Thoracic aorta (tissue), 2 donors: ENCODE results near the gene UVSSA. TPM values are rescaled to one million over a fixed set of nuclear protein-coding genes. Genes with fewer than 3 reads are reported as not detected.

ENCODE experiments used
- ATAC-seq: fragments of 150-250 bp; one replicate; pipeline ENCODE4 v1.8.0; 2017; ENCODE audit warnings: low read depth; ENCODE audit not compliant: insufficient number of reproducible peaks, low FRiP score
- DNase-seq: peaks from one replicate; pipeline ENCODE4 v3.0.0-alpha.2; 2020; ENCODE audit warnings: low spot score
- H3K27ac ChIP-seq, 2 donors: fragments of 200-600 bp; sonication (generic); 1 replicate in 1 of 2; 2 replicates in 1 of 2; pipeline ENCODE4 v1.5.1; 2016; ENCODE audit warnings: mild to moderate bottlenecking in 2 of 2, moderate library complexity in 2 of 2
- H3K27me3 ChIP-seq: fragments of 200-600 bp; sonication (generic); replicated peaks from 2 replicates; pipeline ENCODE4 v1.6.0; 2016; ENCODE audit warnings: mild to moderate bottlenecking; ENCODE audit not compliant: insufficient read depth
- H3K36me3 ChIP-seq: fragments of 200-600 bp; sonication (generic); one replicate; pipeline ENCODE4 v1.5.1; 2016
- H3K4me1 ChIP-seq, 2 donors: fragments of 200-600 bp; sonication (generic); 1 replicate in 1 of 2; 2 replicates in 1 of 2; pipeline versions ENCODE4 v1.5.1 to v1.6.0; 2016; ENCODE audit warnings: low read depth in 2 of 2, mild to moderate bottlenecking in 1 of 2; ENCODE audit not compliant: control insufficient read depth in 1 of 2
- H3K4me3 ChIP-seq: fragments of 200-600 bp; sonication (generic); 2 replicates; pipeline ENCODE4 v1.5.1; 2016; ENCODE audit warnings: mild to moderate bottlenecking
- H3K9me3 ChIP-seq: fragments of 200-600 bp; sonication (generic); 2 replicates; pipeline ENCODE4 v1.5.1; 2016
- total RNA-seq, 2 donors: library from RNA; depleted of rRNA; stranded (reverse); fragments of >200 nt; gene quantifications; one replicate each; pipeline versions ENCODE4 v1.1.0 to v1.2.3, GENCODE V29; 2016
- TF ChIP-seq, protein P1 (sequence below): fragments of 200-600 bp; sonication (generic); IDR thresholded peaks from one replicate; pipeline ENCODE4 v1.5.1; 2019; ENCODE audit warnings: antibody characterized with exemption

The UVSSA gene, protein sequence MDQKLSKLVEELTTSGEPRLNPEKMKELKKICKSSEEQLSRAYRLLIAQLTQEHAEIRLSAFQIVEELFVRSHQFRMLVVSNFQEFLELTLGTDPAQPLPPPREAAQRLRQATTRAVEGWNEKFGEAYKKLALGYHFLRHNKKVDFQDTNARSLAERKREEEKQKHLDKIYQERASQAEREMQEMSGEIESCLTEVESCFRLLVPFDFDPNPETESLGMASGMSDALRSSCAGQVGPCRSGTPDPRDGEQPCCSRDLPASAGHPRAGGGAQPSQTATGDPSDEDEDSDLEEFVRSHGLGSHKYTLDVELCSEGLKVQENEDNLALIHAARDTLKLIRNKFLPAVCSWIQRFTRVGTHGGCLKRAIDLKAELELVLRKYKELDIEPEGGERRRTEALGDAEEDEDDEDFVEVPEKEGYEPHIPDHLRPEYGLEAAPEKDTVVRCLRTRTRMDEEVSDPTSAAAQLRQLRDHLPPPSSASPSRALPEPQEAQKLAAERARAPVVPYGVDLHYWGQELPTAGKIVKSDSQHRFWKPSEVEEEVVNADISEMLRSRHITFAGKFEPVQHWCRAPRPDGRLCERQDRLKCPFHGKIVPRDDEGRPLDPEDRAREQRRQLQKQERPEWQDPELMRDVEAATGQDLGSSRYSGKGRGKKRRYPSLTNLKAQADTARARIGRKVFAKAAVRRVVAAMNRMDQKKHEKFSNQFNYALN
- total RNA-seq, result 10 to 100 TPM; 23.3 to 29.0 TPM

DNA sequence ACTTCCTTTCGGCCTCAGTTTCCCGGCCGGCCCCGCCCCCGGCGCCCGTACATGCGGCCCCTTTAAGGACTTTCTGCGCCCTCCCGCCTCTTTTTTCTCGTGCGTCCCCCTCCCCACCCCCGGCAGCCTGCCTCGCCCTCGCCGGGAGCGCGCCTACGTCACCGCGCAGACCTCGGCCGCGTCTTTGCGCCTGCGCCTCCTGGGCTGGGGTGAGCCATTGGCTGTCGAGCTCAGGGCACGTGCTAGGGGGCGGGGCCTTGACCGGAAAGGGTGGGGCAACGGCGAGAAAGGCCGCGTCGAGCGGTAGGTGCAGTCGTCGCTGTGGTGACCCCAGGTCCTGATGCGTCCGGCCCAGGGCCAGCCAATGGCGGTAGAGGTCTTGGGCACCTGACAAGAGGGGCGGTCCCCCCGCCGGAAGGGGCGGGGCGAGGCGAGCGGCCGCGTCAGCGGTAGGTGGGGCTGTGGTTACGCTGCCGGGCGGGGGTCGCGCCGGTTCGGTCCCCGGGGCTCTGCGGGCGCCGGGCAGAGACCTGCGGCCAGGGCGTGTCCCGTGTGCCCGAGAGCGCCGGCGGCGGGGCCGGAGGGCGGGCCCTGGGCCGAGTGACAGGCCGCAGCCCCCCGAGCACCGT lies at the start of gene UVSSA:
Gene UVSSA, plus strand, starts transcription at position 428 of the 629 bp plus-strand sequence. CDS start 884 bp downstream, outside the sequence.
- Histone ChIP-seq H3K27me3 (no peaks in the 10 kb centered on the region), H3K9me3 (no peaks in the 10 kb centered on the region), H3K4me3 (peak within 1 kb of the TSS; percentile 93), H3K4me1 (peaks cover 8 to 25% of the 10 kb centered on the region in 2 donors), H3K36me3 (no peaks in the 10 kb centered on the region), H3K27ac (peak within 1 kb of the TSS; percentile 98)
- ATAC-seq (peak; percentile 94), DNase-seq (peak; percentile 99)
- TF ChIP-seq, protein P1, sequence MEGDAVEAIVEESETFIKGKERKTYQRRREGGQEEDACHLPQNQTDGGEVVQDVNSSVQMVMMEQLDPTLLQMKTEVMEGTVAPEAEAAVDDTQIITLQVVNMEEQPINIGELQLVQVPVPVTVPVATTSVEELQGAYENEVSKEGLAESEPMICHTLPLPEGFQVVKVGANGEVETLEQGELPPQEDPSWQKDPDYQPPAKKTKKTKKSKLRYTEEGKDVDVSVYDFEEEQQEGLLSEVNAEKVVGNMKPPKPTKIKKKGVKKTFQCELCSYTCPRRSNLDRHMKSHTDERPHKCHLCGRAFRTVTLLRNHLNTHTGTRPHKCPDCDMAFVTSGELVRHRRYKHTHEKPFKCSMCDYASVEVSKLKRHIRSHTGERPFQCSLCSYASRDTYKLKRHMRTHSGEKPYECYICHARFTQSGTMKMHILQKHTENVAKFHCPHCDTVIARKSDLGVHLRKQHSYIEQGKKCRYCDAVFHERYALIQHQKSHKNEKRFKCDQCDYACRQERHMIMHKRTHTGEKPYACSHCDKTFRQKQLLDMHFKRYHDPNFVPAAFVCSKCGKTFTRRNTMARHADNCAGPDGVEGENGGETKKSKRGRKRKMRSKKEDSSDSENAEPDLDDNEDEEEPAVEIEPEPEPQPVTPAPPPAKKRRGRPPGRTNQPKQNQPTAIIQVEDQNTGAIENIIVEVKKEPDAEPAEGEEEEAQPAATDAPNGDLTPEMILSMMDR, result no peak

DNA sequence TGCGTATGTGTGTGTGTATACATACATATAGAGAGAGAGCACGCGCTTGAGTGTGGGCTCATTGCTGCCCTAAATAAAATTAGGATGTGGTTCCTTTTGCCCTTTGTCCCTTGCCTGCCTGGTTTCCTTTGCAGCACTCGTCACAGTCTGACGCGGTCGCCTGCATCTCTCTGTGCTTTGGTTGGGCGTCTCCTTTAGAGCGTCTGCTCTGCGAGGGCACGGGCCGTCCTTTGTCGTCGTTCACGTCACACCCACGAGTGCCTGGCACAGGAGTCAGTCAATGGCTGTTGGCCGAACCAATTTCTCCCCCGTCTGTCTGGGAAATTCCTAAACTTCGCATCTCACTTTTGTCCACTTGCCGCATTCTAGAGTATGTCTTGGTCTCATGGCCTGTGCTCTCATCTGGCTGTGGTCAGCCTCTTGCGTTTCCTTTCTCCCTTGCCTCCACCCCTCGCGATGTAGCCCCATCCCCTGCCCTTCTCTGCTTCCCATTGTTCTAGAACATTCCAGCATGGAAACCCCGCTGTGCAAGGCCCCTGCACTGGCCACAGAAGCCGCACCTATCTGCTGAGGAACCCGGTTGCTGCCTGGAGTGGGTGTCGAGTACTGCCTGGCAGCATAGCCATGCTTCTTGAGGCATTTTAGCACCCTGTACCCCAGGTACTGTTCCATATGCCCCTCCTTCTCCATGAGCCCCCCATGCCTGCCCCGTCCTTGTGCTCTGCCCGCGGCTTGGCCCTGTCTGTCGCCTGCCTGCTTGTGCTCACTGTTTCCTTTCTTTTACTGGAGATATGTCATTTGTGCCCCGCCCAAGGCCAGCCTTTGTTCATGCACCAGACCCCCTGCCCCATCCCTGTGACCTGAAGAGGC lies 49.3 kb upstream of the UVSSA start:
- Histone ChIP-seq H3K4me3 (no peak overlapping the region), H3K27me3 (no peaks in the 10 kb centered on the region), H3K4me1 (peaks cover 20 to 21% of the 10 kb centered on the region in 2 donors), H3K27ac (no peak overlapping the region), H3K9me3 (no peaks in the 10 kb centered on the region), H3K36me3 (peaks cover 29% of the 10 kb centered on the region)
- ATAC-seq, result no peak
- DNase-seq, result no peak
- TF ChIP-seq, protein P1, result no peak

DNA sequence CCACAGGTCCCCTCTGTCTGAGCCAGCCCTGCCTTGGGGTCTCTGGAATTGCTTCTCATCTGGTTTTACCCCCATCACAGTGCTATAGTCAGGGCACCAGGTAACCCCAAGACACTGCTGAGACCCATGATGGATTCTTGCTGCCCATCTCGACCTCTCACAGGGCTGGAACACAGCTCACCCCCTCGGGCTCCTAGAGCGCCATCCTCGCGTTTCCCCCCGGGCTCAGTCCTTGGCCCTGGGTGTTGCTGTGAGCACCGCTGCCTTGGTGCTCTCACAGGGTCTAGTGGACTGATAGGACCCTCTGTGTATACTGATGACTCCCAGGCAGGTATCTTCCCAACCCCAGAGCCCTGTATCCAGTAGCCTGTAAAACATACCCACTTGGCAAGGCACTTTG lies 48.5 kb upstream of the UVSSA start:
- ATAC-seq (no peak), DNase-seq (no peak)
- Histone ChIP-seq H3K36me3 (peaks cover 29% of the 10 kb centered on the region), H3K27ac (no peak overlapping the region), H3K9me3 (no peaks in the 10 kb centered on the region), H3K4me1 (peaks cover 19% of the 10 kb centered on the region in 2 donors), H3K27me3 (no peaks in the 10 kb centered on the region), H3K4me3 (no peak overlapping the region)
- TF ChIP-seq, protein P1, result no peak

DNA sequence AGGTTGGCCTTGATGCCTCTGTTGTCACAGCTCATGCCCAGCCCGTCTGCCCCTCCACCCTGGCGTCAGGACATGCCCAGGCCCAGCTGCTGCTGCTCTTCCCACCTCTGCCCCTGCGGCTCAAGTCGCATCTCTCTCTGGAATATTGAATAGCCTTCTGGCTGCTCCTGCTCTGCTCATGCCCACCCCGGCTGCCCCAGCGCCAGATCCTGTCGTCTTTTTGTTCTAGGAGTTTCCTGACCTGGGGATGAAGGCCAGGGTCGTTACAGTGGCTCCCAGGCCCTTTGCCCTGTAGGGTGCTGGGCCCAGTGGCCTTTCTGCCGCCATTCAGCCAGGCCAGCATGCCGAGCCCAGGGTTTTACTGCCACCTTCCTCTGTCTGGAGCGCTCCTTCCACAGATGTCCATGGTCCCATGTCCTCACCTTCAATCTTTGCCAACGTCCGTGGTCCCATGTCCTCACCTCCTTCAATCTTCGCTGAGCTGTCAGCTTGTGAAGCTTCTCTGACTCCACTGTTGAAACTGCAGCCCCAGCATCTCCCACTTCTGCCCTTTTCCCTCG lies 47.6 kb upstream of the UVSSA start:
- Histone ChIP-seq H3K27ac (no peak overlapping the region), H3K4me1 (peaks cover 10% of the 10 kb centered on the region in 2 donors), H3K9me3 (no peaks in the 10 kb centered on the region), H3K4me3 (no peak overlapping the region), H3K27me3 (no peaks in the 10 kb centered on the region), H3K36me3 (peaks cover 29% of the 10 kb centered on the region)
- DNase-seq, result no peak
- no peak for ATAC-seq
- TF ChIP-seq, protein P1, result no peak
